HL-60 (cell line): ENCODE results near the gene CNOT3.

Source experiments
- DNase-seq, 2 experiments: peaks; one replicate each; pipeline ENCODE4 v3.0.0-alpha.2; 2010 to 2020; ENCODE audit warnings: low read depth in 1 of 2, low spot score in 1 of 2
- H3K27ac ChIP-seq: fragments of 250-450 bp; sonication (Bioruptor Pico); replicated peaks from 2 replicates; pipeline ENCODE4 v1.5.1; 2020; ENCODE audit warnings: mild to moderate bottlenecking, moderate library complexity
- H3K27me3 ChIP-seq: fragments of 250-450 bp; sonication (Bioruptor Pico); 2 replicates; pipeline ENCODE4 v1.5.1; 2021; ENCODE audit warnings: mild to moderate bottlenecking, moderate library complexity; ENCODE audit not compliant: insufficient read depth, poor library complexity, severe bottlenecking
- H3K4me3 ChIP-seq: replicated peaks from 2 replicates; pipeline ENCODE4 v1.5.1; 2011; ENCODE audit warnings: mild to moderate bottlenecking, control low read depth, low read length; ENCODE audit not compliant: insufficient read depth
- GABPA ChIP-seq: IDR thresholded peaks from 2 replicates; pipeline ENCODE4 v1.6.1; 2012; ENCODE audit warnings: low read depth
- POLR2AphosphoS5 ChIP-seq: IDR thresholded peaks from 2 replicates; pipeline ENCODE4 v1.6.1; 2012; ENCODE audit warnings: low read depth
- REST ChIP-seq: IDR thresholded peaks from 2 replicates; pipeline ENCODE4 v1.6.1; 2012; ENCODE audit warnings: low read depth; ENCODE audit not compliant: insufficient replicate concordance
- SPI1 ChIP-seq: IDR thresholded peaks from 2 replicates; pipeline ENCODE4 v1.6.1; 2012; ENCODE audit warnings: low read depth, mild to moderate bottlenecking, borderline replicate concordance
- TF ChIP-seq, protein P1 (sequence below): IDR thresholded peaks from one replicate; pipeline ENCODE4 v1.5.1; 2011; ENCODE audit warnings: low read length, control low read depth, inconsistent platforms; ENCODE audit not compliant: insufficient read depth

CNOT3 gene

GRCh38 chr19:54156490-54156889 lies 18.9 kb downstream of the CNOT3 start:
- DNase-seq, result no peak
- H3K4me3 ChIP-seq, result no peak overlapping the region
- H3K27ac ChIP-seq, result no peak overlapping the region
- TF ChIP-seq REST, result no peak
- peak; percentile 58; the same call in 1 of the 2 replicates for TF ChIP-seq POLR2AphosphoS5
- TF ChIP-seq, protein P1, sequence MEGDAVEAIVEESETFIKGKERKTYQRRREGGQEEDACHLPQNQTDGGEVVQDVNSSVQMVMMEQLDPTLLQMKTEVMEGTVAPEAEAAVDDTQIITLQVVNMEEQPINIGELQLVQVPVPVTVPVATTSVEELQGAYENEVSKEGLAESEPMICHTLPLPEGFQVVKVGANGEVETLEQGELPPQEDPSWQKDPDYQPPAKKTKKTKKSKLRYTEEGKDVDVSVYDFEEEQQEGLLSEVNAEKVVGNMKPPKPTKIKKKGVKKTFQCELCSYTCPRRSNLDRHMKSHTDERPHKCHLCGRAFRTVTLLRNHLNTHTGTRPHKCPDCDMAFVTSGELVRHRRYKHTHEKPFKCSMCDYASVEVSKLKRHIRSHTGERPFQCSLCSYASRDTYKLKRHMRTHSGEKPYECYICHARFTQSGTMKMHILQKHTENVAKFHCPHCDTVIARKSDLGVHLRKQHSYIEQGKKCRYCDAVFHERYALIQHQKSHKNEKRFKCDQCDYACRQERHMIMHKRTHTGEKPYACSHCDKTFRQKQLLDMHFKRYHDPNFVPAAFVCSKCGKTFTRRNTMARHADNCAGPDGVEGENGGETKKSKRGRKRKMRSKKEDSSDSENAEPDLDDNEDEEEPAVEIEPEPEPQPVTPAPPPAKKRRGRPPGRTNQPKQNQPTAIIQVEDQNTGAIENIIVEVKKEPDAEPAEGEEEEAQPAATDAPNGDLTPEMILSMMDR, result no peak
- no peak for TF ChIP-seq GABPA
- H3K27me3 ChIP-seq, result no peaks in the 10 kb centered on the region

GRCh38 chr19:54156953-54157352 lies 19.4 kb downstream of the CNOT3 start:
- no peak for DNase-seq
- Histone ChIP-seq H3K27ac (no peak overlapping the region), H3K4me3 (no peak overlapping the region), H3K27me3 (no peaks in the 10 kb centered on the region)
- TF ChIP-seq REST (no peak), GABPA (no peak), SPI1 (no peak), POLR2AphosphoS5 (no peak)
- TF ChIP-seq, protein P1, result no peak

- TF ChIP-seq, protein P1, result no peak
- TF ChIP-seq SPI1, result no peak
- no peak for TF ChIP-seq GABPA
- no peak for TF ChIP-seq POLR2AphosphoS5
- no peak for TF ChIP-seq REST
- no peaks in the 10 kb centered on the region for H3K27me3 ChIP-seq
- H3K27ac ChIP-seq, result peak overlapping the region; percentile 98
- no peak for DNase-seq
- peak overlapping the region; percentile 46 for H3K4me3 ChIP-seq
Measured at GRCh38 chr19:54158812-54159351, 21.3 kb downstream of the CNOT3 start.
